ENCODE measurements around the gene SKAP1.

- no peak for TF ChIP-seq EZH2 (IDR thresholded peaks at IDR 0.05)
- TF ChIP-seq POLR2AphosphoS5 (IDR thresholded peaks at IDR 0.05; ENCODE audit: borderline replicate concordance, low read depth, low read length), result peak; percentile 91
These were observed 322.6 kb downstream of the SKAP1 start, which contains the start of gene SNX11 for GRCh38 chr17:48107137-48108055.

All from SK-N-MC (cell line).